ENCODE measurements around the gene ATP5F1D.
"Not testable (repeated sequence)": the region's sequence is repeated elsewhere in the genome, so short reads cannot be mapped to it uniquely, and the experiment has no call there.

ATP5F1D gene

DNA sequence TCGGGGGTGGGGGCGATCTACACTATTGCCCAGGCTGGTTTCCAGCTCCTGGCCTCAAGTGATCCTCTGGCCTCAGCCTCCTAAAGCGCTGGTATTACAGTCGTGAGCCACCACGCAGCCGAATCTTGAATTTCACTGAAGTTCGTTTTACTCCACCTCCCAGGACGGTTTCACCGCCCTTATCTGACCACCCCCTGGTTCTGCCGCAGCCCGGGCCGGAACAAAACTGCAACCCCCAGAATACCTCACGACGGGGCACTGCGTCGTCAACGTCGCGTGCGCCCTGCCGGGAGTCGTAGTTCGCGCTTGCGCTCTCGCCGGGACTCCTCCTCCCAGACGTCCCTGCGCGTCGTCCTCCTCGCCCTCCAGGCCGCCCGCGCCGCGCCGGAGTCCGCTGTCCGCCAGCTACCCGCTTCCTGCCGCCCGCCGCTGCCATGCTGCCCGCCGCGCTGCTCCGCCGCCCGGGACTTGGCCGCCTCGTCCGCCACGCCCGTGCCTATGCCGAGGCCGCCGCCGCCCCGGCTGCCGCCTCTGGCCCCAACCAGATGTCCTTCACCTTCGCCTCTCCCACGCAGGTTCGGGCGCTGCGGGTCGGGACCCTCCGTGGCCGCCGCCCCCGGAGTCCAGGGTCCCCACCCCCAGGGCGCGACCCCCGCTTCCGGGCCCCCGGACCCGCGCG, at the start of gene ATP5F1D:
ATP5F1D (plus strand) TSS at position 335 of the 679 bp plus-strand sequence; CDS start at position 435, 100 bp downstream.
- peak; percentile 66 for DNase-seq

- no peak for DNase-seq
Measured at GRCh38 chr19:1199531-1199930, 42.0 kb upstream of the ATP5F1D start.

- not testable (repeated sequence) for DNase-seq
Measured at GRCh38 chr19:1200614-1201013, 40.9 kb upstream of the ATP5F1D start.

- peak; percentile 81 for DNase-seq
Measured at GRCh38 chr19:1205114-1206099, 36.1 kb upstream of the ATP5F1D start, which contains the start of gene STK11. Gene STK11, plus strand, starts transcription at chr19:1205778. Its CDS starts 1,136 bp downstream, at chr19:1206914.

GRCh38 chr19:1206150-1206863, 35.2 kb upstream of the ATP5F1D start:
- DNase-seq: no peak

- no peak for DNase-seq
Measured at GRCh38 chr19:1206864-1207450, 34.6 kb upstream of the ATP5F1D start.

DNA sequence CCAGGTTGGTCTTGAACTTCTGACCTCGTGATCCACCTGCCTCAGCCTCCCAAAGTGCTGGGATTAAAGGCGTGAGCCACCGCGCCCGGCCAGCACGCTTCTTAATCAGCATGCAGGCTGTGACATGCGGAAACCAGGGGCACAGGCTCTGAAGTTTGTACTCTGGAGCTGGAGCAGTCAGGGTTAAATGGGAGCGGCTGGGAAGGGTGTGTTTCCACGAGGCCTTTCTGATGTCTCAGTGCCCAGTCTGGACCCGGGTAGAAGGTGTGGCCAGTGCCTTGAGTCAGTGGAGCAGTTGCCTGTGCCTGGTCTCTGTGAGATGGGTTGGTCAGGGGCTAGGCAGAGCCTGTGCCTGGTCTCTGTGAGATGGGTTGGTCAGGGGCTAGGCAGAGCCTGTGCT, 32.7 kb upstream of the ATP5F1D start:
- DNase-seq: not testable (repeated sequence)

GRCh38 chr19:1210227-1210538, 31.4 kb upstream of the ATP5F1D start:
- no peak for DNase-seq

DNA sequence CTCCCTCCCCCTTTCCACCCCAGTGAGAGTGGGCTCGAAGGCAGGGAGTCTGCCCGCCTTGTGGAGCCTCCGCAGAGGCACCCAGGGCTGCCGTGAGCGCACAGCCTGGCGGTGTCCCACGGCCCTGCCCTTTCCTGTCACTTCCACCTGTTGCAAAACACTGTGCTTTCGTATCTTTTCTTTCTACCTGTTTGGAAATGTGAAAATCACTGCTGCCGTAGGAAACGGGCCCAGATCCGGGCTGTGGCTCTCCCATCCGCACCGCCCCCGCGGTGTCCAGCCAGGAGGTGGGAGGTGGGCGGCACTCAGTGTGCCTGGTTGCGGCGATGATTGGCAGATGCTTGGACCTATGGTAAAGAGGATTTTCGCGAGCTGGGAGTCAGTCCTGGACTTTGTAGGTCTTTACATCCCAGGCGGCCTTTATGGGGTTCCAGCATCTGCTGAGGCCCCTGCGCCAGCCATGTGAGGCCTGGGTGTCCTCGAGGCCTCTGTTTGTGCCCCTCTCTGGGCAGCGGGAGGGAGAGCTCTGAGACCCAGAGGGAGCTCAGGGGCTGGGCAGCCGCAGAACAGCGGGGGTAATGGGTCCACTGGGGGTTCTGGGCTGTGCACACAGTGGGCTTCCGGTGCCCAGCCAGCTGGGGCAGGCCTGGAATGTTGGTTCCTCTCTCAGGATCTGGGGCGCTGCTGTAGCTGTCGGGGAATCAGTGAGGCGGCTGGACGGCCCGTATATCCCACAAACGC, 29.9 kb upstream of the ATP5F1D start:
- DNase-seq: no peak

DNA sequence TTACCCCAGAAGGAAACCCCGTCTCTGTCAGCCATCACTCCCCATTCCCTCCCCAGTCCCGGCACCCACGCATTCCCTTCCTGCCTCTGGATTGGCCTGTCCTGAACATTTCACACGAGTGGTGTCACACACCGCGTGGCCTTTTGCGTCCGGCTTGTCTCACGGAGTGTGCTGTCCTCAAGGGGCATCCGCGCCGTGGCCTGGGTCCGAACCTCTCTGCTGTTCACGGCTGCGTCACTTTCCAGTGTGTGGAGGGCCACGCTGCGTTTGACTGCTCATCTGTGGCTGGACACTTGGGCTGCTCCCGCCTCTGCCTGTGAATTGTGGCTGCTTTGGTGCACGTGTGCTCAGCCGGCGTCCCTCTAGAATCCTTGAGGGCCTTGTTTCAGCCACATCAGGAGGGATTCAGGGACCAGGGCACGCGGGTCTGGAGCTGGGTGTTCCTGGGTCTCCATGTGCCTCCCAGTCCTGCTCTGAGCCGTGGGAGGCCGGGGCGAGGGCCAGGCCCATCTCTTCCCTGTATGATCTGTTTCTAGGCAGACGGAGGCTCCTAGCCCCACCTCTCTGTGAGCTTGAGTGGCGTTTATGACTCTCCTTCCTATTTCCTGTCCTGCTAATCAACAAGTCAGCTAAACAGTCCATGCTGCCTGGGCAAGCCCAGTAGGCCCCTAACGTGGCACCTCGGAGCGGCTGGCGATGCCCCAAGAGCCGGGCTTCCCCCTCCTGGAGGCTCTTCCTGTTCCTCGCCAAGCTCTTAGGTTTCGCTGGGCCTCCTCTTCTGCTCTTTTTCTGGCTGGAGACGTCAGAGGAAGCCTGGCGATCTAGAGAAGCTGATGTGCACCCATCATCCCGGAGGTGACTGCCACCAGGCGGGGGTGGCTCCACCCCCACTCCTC, 27.9 kb upstream of the ATP5F1D start:
- no peak for DNase-seq

GRCh38 chr19:1214299-1214861, 27.2 kb upstream of the ATP5F1D start:
- DNase-seq: no peak

DNA sequence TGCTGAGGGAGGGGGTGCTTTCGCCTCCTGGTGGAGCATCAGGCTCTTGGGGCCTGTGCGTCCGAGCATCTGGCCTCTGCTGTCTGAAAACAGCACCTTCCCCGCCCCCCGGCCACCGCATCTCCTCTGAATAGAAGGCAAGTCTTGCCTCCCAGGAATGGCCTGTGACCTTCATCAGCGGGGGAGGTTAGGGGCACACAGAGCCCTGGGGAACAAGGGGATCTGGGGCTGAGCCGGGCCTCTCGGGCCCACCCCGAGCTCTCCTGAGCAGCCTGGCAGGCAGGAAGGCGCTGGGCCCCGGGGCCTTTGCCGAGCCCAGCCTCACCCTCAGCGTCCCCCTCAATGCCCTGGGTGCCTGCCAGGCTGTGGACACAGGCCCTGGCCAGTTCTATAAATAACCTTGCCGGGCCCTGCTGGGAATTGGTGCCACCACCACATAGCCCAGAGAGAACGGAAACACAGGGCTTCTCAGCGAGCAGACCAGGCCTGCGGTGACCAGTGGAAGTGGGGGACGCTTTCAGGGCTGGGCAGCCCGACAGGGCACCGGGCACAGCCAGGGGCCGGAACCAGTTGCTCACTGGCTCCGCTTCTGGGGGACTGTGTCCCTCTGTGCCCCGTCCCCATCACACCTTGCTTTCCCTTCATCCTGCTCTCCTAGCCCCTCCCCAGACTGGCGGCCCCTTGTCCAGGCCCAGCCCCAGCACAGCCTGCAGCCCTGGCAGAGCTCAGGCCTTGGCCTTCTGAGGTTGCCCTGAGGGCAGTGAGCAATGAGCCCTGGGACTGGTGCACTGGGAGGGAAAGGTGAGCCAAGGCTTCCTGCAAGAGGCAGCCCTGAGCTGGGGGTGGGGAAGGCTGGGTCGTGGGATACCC, 26.5 kb upstream of the ATP5F1D start:
- no peak for DNase-seq

DNA sequence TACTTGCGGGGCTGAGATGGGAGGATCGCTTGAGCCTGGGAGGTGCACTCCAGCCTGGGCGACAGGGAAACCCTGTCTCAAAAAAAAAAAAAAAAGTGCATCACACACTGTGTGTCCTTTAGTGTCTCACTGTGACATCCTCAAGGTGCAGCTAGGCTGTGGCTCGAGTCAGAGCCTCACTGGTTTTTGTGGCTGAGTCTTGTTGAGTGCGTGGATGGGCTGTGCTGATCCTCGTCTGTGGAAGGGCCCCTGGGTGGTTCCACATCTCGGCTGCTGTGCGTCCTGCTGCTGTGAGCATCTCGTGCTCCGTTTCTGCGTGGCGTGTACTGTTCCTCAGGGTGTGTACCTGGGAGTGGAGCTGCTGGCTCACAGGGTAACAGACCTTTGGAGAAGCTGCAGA, 24.8 kb upstream of the ATP5F1D start:
- DNase-seq: no peak

DNA sequence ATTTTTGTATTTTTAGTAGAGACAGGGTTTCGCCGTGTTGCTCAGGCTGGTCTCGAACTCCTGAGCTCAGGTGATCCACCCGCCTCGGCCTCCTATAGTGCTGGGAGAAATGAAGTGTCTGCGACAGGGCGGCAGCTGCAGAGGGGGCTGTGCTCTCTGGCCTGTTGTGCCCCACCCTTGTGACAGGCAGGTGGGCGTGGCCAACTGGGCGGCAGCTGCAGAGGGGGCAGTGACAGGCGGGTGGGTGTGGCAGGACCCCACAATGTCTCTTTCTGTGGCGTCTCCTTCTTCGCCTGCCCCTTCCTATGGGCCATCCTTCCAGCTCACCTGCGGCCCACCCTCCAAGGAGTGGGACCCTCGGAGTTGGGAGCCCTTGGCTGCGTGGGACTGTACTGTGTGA, 24.2 kb upstream of the ATP5F1D start:
- DNase-seq: no peak

GRCh38 chr19:1218751-1219567, 22.6 kb upstream of the ATP5F1D start:
- no peak for DNase-seq

DNA sequence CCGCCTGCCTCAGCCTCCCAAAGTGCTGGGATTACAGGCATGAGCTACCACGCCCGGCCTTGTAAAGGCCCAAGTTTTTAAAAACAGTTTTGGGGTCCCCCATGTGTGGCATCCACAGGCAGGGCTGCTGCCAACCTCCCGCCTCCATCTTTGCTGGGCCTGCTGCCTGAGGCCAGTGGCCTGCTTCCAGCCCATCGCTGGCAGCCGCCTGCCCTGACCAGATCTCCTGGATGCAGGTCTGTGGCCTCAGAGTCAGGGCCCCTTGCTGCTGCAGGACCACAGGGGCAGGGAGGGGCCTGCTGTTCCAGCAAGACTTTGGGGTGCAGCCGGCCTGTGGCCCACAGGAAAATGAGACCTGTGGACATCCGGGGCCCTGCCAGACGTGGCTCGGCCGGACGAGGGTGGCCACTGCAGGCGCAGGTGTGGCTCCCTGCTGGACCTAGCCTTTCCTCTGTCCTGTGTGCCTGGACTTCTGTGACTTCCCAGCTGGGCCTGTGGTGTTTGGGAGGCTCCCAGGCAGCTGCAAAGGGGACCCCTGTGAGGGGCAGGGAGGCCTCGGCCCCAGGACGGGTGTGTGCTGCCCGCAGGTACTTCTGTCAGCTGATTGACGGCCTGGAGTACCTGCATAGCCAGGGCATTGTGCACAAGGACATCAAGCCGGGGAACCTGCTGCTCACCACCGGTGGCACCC, 21.6 kb upstream of the ATP5F1D start:
- no peak for DNase-seq

DNA sequence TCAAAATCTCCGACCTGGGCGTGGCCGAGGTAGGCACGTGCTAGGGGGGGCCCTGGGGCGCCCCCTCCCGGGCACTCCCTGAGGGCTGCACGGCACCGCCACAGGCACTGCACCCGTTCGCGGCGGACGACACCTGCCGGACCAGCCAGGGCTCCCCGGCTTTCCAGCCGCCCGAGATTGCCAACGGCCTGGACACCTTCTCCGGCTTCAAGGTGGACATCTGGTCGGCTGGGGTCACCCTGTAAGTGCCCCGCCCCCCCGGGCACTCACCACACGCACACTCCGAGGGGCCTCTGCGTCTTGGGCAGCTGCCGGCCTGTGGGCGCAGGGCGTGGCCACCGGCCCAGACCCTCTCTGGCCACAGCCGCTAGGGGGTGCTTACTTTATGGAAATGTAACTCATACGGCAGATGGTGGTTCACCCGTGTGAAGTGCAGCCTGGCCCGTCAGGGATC, 21.0 kb upstream of the ATP5F1D start:
- peak; percentile 39 for DNase-seq
